ENCODE data around the gene SAMM50.

The SAMM50 gene

DNA sequence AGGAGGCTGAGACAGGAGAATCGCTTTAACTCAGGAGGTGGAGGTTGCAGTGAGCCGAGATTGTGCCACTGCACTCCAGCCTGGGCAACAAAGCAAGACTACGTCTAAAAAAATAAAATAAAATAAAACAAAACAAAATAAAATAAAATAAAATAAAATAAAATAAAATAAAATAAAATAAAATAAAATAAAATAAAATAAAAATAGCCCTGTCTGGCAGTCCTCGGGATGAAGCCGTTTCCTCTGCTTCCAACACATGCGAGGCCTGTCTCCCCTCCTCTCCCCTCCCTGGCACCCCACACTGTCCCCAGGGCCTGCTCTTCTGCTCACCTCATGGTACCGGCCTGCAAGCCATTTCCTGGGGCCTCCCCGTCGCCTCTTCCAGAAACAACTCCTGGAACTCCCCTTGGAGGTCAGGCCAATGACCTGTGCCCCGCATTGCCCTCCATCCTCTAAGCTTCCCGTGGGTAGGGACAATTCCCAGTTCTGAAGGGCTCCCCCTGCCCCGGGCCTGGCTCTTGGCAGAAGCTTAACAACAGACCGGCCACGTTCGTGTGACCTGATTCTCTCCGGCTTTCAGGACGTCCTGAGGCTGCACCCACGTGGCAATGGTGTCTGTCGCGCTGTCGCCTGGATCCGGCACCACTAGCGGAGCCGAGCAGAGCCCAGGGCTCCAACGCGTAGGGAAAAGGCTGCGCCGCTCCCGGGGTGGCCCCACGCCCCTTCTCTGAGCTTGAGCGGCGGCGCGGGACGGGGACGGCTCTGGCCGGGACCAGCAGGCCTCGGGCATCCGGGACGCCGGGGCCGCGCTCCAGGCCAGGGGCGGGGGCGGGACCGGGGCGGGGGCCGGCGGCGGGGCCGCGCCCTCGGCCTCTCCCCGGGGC is 68.4 kb downstream of the SAMM50 start:
- H3K27ac ChIP-seq = peak overlapping the region; percentile 65 to 94 (median 73); a peak in 21 of 22 replicates
- no peaks in the 10 kb centered on the region for H3K9me3 ChIP-seq (replicated peaks in 1 of 11)
- peaks cover 40 to 65% (median 50%) of the 10 kb centered on the region in 10 experiments for H3K4me1 ChIP-seq
- H3K27me3 ChIP-seq = peaks cover 0 to 51% (median 39%) of the 10 kb centered on the region in 11 experiments; a peak in 20 of 22 replicates
- H3K36me3 ChIP-seq = no peaks in the 10 kb centered on the region
- peak overlapping the region; percentile 46 to 71 (median 59) for H3K4me3 ChIP-seq
- peaks cover 0 to 13% (median 0%) of the 10 kb centered on the region in 11 experiments; a peak in 5 of 22 replicates for H4K20me1 ChIP-seq
- TF ChIP-seq Cebpa-rat (IDR thresholded peaks at IDR 0.05) = no peak
- peak overlapping the region; percentile 90 to 100 (median 97) for H3K4me2 ChIP-seq
- peak overlapping the region; percentile 69 to 85 (median 80) for H3K9ac ChIP-seq

DNA sequence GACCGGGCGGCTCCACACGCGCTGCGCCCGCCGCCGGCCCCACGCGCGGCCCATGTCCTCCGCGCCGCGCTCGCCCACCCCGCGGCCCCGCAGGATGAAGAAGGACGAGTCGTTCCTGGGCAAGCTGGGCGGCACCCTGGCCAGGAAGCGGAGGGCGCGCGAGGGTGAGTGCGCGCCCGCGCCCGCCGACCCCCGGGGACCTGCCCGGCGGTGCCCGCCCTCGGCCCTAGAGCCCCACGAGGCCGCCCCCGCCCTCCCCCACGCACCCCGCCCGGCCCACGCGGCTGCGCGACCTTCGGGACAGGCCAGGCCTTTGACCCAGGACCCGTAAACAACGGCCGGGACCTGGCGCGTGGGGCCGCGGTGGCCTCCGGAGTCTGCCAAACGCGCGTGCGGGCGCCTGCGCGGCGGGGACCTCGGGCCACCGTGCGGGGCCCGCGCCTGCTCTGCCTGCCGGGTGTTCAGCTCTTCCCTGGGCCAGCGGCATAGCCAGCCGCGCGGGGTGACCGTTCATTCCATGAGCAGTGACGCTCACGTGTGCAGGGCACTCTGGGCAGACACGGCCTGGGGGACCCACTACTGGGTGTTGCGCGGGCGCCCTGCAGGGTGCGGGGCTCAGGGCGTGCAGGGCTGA is 69.2 kb downstream of the SAMM50 start, which contains the start of gene PARVB:
Gene PARVB, plus strand, starts transcription at position 15 of the 634 bp plus-strand sequence. Its CDS starts 38 bp downstream, at position 53.
- no peak for TF ChIP-seq Cebpa-rat (IDR thresholded peaks at IDR 0.05)
- Histone ChIP-seq H4K20me1 (peaks cover 0 to 13% (median 0%) of the 10 kb centered on the region in 11 experiments; a peak in 5 of 22 replicates), H3K27me3 (peaks cover 0 to 51% (median 39%) of the 10 kb centered on the region in 11 experiments; a peak in 20 of 22 replicates), H3K27ac (peak within 1 kb of the TSS; percentile 65 to 94 (median 74); a peak in 21 of 22 replicates), H3K9me3 (replicated peaks in 1 of 11) (no peaks in the 10 kb centered on the region), H3K36me3 (no peaks in the 10 kb centered on the region), H3K4me1 (peaks cover 40 to 70% (median 50%) of the 10 kb centered on the region in 10 experiments), H3K4me3 (peak within 1 kb of the TSS; percentile 46 to 71 (median 59)), H3K9ac (peak within 1 kb of the TSS; percentile 69 to 85 (median 80)), H3K4me2 (peak within 1 kb of the TSS; percentile 90 to 100 (median 97))

DNA sequence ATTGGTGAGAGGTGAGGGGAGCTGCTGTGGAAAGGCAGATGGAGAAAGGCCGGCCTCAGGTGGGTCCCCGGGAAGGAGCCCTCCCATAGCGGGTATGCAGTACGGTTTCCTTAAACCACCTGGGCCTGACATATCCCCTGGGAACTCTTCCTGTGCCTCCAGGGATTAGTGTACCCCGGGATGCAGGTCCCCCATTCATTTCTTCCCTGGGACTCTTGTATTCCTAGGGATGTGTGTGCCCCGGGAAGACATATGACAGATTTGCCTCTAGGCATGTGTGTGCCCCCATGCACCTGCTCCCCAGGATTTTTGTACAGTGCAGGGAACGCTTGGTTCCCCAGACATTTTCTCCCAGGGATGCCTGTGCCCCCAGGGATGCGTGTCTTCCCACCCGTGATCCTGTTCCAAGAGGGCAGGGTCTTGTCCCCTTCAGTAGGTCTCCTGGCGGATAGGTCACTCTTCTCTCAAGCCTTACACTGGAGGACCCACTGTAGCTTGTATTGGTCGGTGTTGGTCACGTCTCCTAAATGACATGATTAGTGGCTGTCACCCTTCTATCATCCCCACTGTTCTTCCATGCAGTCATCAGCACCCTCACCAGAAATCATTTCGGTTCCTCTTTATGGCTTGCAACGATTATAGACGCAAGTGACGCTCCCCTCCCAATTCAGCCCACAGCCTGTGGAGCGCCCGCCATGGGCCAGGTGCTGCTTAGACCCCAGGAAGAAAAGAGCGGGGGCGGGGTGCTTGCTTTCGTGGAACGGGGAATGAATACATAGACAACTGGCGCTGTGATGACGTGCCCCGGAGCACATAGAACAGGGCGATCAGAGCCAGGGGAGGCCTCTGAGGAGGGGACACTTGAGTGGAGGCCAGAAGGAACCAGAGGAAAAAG is 70.2 kb downstream of the SAMM50 start:
- Histone ChIP-seq H3K4me1 (peaks cover 45 to 79% (median 55%) of the 10 kb centered on the region in 10 experiments), H3K9me3 (replicated peaks in 1 of 11) (no peaks in the 10 kb centered on the region), H4K20me1 (peaks cover 0 to 13% (median 0%) of the 10 kb centered on the region in 11 experiments; a peak in 6 of 22 replicates), H3K27me3 (peaks cover 0 to 51% (median 39%) of the 10 kb centered on the region in 11 experiments; a peak in 20 of 22 replicates), H3K4me2 (peak overlapping the region; percentile 90 to 100 (median 97)), H3K4me3 (peak overlapping the region; percentile 46 to 71 (median 59); a peak in 17 of 20 replicates), H3K27ac (peak overlapping the region; percentile 51 to 94 (median 83); a peak in 20 of 22 replicates), H3K36me3 (no peaks in the 10 kb centered on the region), H3K9ac (peak overlapping the region in 9 of 11 experiments; percentile 70 to 85 (median 79); a peak in 13 of 22 replicates)
- TF ChIP-seq Cebpa-rat (IDR thresholded peaks at IDR 0.05) = no peak

DNA sequence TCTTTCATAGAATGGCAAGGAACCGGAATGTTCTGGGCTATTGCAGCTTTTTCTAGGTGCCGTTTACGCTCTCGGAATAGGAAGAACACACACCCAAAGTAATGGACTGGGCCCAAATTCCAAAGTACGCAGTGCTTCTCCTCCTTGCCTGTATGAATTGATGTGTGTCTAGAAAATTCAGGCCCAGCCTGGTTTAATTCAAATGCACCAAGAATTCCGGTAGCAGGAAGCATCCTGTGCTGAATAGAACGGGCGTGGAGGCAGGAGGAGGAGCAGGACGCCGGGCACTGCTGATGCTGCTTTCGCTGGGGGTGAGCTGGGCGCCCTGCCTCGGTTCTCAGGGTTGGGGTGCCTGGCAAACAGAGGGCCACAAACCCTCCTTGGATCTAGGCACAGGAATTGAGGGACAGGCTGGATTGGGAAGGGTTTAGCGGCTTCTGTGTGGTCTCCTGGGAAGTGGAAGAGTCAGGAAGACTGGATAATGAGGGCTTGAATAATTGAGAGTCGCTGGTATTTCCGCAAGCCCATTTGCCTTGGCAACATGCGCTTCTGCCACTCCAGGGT is 70.9 kb downstream of the SAMM50 start:
- Histone ChIP-seq H4K20me1 (peaks cover 0 to 13% (median 0%) of the 10 kb centered on the region in 11 experiments; a peak in 7 of 22 replicates), H3K27ac (peak overlapping the region; percentile 51 to 94 (median 83)), H3K4me1 (peaks cover 52 to 86% (median 63%) of the 10 kb centered on the region in 10 experiments), H3K27me3 (peaks cover 0 to 51% (median 39%) of the 10 kb centered on the region in 11 experiments; a peak in 20 of 22 replicates), H3K9ac (peak overlapping the region; percentile 21 to 85 (median 77); a peak in 20 of 22 replicates), H3K9me3 (replicated peaks in 1 of 11) (no peaks in the 10 kb centered on the region), H3K4me3 (peak overlapping the region in 7 of 10 experiments; percentile 27 to 71 (median 53); a peak in 14 of 20 replicates), H3K36me3 (no peaks in the 10 kb centered on the region), H3K4me2 (peak overlapping the region; percentile 90 to 100 (median 97))
- TF ChIP-seq Cebpa-rat (IDR thresholded peaks at IDR 0.05) = no peak

DNA sequence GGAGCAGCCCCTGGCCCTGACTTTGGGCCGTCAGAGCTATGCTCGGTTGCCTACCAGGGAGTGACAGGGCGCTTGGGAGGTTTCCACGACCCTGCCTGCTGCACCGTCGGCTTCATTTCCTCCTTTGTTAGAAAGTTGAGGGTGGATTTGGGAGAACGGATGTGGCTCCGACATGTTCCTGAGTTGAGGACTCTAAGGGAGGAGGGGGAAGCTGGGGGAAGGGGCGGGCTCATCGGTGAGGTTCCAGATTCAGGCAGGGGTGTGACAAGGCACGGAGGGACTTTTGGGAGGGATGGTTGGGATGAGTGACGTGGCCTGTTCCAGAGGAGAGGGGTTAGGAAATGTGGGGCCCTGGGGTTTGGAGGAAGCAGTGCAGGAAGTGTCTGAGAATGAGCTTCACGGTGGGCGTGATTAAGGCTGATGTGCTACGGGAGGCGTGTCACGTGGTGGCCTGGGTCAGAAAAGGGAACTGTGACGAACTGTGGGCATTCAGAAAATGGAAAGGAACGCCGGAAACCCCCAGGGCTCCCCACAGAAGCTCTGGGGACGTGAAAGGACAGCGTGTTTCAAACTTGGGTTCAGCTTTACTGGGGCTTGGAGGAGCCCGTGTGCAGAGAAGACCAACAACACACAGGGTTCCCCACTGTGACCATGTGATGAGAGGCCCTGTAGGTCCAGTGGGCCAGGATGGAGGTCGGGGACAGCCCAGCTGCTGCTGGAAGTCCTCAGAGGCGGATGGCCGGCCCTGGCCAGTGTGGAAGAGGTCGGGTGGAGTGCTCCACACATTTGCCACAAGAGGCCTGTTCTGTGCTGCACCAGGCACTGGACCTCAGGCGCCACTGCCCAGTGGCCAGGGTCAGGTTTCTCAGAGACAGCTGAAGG is 71.6 kb downstream of the SAMM50 start:
- Histone ChIP-seq H3K9me3 (replicated peaks in 1 of 11) (no peaks in the 10 kb centered on the region), H3K36me3 (no peaks in the 10 kb centered on the region), H3K27ac (peak overlapping the region; percentile 51 to 94 (median 83)), H3K4me3 (peak overlapping the region; percentile 17 to 71 (median 53); a peak in 19 of 20 replicates), H3K9ac (peak overlapping the region; percentile 48 to 85 (median 77); a peak in 21 of 22 replicates), H3K27me3 (peaks cover 0 to 47% (median 37%) of the 10 kb centered on the region in 11 experiments; a peak in 20 of 22 replicates), H4K20me1 (peaks cover 0 to 13% (median 3%) of the 10 kb centered on the region in 11 experiments; a peak in 8 of 22 replicates), H3K4me2 (peak overlapping the region; percentile 90 to 100 (median 97)), H3K4me1 (peaks cover 59 to 89% (median 69%) of the 10 kb centered on the region in 10 experiments)
- TF ChIP-seq Cebpa-rat (IDR thresholded peaks at IDR 0.05) = no peak

DNA sequence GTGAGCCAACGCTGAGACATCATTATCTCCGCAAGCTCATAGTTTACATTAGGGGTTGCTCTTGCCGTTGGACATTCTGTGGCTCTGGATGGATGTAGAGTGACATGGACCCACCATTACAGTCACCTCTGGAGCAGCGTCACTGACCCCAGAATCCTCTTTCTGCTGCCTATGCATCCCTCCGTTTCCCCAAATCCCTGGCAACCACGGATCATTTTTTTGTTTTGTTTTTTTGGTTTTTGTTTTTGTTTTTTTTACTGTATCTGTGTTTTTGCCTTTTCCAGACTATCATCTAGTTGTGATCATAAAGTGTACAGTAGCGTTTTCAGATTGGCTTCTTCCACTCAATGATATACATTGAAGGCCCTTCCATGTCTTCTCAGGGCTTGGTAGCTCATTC is 72.8 kb downstream of the SAMM50 start:
- no peak for TF ChIP-seq Cebpa-rat (IDR thresholded peaks at IDR 0.05)
- no peaks in the 10 kb centered on the region for H3K36me3 ChIP-seq
- H3K4me3 ChIP-seq = no peak overlapping the region
- peaks cover 0 to 35% (median 25%) of the 10 kb centered on the region in 11 experiments; a peak in 20 of 22 replicates for H3K27me3 ChIP-seq
- peaks cover 0 to 19% (median 6%) of the 10 kb centered on the region in 11 experiments; a peak in 9 of 22 replicates for H4K20me1 ChIP-seq
- no peak overlapping the region for H3K9ac ChIP-seq
- no peak overlapping the region for H3K27ac ChIP-seq
- H3K4me2 ChIP-seq = peak overlapping the region in 8 of 11 experiments; percentile 19 to 100 (median 97); a peak in 10 of 22 replicates
- H3K9me3 ChIP-seq (replicated peaks in 1 of 11) = no peaks in the 10 kb centered on the region
- peaks cover 57 to 79% (median 62%) of the 10 kb centered on the region in 10 experiments for H3K4me1 ChIP-seq

GRCh38 chr22:44029069-44029468 is 73.8 kb downstream of the SAMM50 start:
- peak overlapping the region in 2 of 11 experiments; percentile 37 to 99; a peak in 4 of 22 replicates for H3K4me2 ChIP-seq
- peaks cover 50 to 70% (median 55%) of the 10 kb centered on the region in 10 experiments for H3K4me1 ChIP-seq
- H3K9ac ChIP-seq = no peak overlapping the region
- H3K27me3 ChIP-seq = peaks cover 0 to 25% (median 15%) of the 10 kb centered on the region in 11 experiments; a peak in 19 of 22 replicates
- TF ChIP-seq Cebpa-rat (IDR thresholded peaks at IDR 0.05) = no peak
- no peak overlapping the region for H3K4me3 ChIP-seq
- no peaks in the 10 kb centered on the region for H3K36me3 ChIP-seq
- H3K9me3 ChIP-seq (replicated peaks in 1 of 11) = no peaks in the 10 kb centered on the region
- no peak overlapping the region for H3K27ac ChIP-seq
- peaks cover 0 to 27% (median 6%) of the 10 kb centered on the region in 11 experiments; a peak in 9 of 22 replicates for H4K20me1 ChIP-seq
